Measurements from ENCODE around the gene SAMM50.

The SAMM50 gene

DNA sequence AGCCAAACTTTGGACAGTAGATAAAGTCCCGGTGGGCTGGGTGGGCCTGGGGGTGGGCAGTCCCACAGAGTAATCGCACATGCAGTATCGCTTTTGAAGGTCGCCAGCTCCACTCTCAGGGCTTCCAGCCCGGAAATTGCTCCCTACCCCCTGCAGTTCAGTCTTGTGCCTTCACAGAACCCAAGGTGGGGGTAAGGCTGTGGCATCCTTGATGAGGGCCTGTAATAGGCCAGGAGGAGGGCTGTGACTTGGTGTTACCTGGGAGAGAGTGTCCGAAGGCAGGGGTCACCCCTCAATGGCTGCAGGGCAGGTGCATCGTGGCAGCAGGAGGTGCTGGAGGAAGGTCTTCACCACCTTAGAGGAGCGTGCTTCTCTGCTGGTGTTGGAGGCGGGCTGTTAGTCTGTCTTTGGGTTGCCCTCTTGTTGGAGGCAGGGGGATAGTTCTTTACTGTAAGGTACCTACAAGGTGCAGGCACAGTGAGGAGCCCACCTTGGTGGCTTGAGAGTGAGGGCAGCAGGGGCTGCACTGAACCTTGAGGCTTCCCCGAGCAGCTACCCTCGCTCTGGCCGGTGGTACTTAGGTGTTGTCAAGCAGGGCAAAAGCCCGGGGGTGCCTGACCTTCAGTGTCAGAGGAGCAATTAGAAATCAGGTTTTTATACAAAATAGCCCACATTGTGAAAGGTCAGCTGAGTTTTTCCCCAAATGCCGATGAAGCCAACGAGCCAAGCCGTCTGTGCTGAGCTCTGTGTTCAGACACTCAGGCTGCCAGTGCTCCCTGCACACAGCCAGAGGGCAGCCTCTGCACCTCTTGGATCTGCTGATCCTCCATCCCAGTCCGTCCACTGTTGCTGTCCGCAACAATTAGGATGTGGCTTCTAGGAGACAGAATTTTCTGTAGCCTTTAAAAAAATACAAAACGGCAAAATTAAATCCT lies 21.9 kb downstream of the SAMM50 start:
- DNase-seq (ENCODE audit: low read depth), result no peak

DNA sequence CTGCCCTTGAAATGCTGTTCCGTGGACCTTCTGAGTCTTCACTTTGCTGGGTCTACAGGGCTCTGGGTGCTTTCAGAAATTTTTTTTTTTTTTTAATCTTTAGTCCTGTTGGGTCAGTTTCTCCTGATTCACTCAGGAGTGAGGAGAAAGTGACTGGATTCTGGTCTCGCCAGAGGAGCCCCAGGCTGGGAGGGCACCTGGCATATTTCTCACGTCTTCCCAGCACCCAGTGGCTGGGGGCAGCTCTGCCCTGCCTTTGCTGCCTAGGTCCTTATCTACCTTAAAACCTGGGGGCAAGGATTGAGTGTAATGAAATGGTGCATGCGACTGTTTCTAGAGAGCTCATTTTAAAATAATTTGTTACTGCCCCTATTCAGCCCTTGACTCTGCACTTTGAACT lies 23.3 kb downstream of the SAMM50 start:
- DNase-seq (ENCODE audit: low read depth), result no peak

DNA sequence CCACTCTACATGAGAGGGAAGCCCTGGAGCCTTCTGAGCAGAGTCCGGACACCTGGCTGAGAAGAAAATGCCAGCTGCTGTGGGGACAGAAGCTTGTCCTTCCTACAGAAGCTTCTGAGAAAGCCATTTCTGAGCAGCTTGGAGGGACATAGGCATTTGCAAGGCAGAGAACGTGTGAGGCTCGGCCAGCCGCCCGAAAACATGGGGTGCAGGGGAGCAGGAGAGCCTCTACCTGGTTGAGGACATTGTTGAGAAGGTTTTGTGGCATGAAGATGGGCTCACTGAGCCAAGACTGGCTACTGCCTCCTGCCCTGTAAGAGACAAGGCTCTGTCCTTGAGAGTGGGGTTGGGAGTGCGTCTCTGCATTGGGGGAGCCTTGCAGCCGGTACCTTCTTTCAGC lies 25.3 kb downstream of the SAMM50 start:
- no peak for DNase-seq (ENCODE audit: low read depth)

DNA sequence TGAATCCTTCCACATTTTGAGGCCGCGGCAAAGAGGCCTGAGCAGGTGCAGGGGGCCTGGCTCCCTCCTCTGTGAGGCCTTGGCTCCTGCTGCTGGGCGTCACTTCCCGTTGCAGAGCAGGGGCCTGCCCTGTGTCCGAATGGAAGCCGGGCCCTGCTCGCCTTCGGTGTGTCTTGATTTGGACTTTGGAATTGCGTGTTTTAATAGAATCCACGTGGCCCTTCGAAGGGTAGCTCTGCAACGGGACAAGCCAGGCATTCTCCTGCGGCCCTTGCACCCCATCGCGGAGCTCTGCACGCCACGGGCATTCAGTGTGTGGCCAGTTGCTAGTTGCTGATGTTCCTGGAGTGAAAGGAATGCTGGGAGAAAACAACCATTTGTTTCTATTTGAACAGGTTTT lies 25.8 kb downstream of the SAMM50 start:
- DNase-seq (ENCODE audit: low read depth), result no peak

DNA sequence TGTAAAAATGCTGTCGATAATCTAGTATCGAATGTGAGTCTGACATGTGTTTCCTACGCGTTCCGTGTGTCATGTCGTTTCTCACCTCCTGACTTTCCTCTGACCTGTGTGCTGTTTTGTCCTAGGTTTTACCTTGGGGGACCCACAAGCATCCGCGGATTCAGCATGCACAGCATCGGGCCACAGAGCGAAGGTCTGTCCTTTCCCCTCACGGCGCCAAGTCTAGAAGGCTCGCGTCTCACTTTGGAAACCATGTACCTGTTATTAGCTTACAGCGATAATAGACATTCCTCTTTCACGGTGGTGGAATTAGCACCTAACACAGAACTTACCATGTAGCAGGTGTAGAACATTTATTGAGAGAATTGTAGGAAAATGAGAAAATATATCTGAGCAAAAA lies 28.6 kb downstream of the SAMM50 start:
- no peak for DNase-seq (ENCODE audit: low read depth)

DNA sequence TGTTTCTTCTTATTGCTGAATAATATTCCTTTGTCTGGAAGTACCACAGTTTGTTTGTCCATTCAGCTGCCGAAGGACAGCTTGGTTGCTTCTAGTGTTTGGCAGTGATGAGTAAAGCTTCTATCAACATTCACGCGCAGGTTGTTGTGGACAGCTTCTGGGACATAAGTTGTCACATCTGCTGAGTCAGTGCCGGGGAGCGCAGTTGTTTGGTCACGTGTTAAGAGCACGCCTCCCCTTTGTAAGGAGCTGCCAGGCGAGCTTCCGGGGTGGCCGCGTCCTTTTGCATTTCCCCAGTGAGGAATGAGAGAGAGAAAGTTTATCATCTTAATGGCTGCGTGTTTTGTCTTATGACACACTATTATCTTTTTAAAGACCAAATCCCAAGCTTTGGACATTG lies 30.3 kb downstream of the SAMM50 start:
- no peak for DNase-seq (ENCODE audit: low read depth)

DNA sequence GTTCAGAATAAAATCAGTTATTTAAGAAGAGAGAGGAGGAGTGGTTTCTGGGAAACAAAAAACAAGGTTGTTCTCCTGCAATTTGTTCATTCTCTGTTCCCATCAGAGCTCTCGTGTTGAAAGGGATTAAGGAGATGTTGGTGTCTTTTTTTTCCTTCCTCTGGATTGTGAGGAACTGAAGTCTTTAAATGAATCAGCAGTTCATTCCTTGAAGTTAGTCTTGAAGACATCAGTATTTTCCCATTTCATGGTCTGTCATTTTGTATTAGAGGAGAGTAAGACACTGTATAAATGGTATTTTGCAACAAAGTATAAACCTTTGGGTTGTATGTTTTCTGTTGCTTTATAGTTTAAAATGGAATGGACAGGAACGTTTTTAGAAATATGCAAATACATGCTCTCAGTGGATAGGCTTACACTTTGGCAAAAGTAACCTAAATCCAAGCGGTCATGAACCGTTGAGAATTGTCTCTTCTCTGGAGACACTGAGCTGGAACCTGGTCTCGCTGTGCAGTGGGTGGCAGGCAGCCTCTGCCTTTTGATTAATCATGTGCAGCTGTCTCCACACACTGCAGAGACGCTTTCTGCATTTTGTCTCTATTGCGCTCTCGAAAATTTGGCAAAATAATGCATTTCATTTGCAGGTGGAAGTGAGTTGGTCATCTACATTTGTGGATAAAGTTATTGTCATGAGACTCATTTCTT lies 33.0 kb downstream of the SAMM50 start:
- no peak for DNase-seq (ENCODE audit: low read depth)

DNA sequence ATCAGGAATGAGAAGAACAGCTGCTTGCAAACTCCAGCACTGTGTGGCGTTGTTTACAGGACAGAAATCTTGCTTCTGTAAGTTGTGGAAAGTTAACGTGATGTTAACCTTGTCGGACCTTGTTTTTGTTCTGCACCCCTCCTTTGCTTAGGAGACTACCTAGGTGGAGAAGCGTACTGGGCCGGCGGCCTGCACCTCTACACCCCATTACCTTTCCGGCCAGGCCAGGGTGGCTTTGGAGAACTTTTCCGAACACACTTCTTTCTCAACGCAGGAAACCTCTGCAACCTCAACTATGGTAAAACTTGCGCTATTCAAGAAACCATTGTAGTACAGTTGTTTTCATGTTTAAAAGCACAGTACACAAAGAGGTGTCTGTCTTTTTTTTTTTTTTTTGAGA lies 33.7 kb downstream of the SAMM50 start:
- DNase-seq (ENCODE audit: low read depth), result no peak

DNA sequence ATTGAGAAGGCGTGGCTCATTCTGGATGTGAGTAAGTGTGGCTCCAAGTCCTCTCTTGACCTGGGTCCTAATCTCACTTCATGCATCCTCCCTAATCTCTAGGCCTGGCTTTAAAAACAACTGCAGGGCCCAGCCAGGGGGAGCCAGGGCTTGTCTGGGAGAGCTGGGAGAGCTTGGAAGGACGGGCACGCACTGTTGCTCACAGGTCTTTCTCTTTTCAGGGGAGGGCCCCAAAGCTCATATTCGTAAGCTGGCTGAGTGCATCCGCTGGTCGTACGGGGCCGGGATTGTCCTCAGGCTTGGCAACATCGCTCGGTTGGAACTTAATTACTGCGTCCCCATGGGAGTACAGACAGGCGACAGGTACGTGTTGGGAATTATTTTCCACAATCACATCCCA lies 34.8 kb downstream of the SAMM50 start:
- DNase-seq (ENCODE audit: low read depth), result no peak

DNA sequence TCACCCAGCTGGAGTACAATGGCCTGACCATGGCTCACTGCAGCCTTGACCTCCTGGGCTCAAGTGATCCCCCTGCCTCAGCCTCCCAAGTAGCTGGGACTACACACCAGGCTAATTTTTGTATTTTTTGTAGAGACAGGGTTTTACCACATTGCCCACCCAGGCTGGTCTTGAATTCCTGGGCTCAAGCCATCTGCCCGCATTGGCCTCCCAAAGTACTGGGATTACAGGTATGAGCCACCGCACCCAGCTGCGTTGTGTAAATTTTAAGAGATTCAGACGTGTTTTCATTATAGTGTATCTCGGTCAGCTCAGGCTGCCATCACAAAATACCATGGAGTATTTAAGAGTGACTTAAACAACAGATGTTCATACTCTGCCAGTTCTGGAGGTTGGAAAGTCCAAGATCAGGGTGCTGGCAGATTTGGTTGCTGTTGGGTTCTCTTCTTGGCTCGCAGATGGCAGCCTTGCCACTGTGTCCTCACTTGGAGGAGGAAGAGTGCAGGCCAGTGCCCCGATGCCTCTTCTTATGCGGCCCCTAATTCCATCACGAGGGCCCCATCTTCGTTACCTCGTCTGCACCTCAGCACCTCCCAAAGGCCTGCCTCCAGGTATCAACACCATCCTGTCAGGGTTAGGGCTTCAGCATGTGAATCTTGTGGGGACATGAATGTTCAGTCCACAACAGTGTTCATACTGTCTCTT lies 36.2 kb downstream of the SAMM50 start:
- DNase-seq (ENCODE audit: low read depth), result no peak

DNA sequence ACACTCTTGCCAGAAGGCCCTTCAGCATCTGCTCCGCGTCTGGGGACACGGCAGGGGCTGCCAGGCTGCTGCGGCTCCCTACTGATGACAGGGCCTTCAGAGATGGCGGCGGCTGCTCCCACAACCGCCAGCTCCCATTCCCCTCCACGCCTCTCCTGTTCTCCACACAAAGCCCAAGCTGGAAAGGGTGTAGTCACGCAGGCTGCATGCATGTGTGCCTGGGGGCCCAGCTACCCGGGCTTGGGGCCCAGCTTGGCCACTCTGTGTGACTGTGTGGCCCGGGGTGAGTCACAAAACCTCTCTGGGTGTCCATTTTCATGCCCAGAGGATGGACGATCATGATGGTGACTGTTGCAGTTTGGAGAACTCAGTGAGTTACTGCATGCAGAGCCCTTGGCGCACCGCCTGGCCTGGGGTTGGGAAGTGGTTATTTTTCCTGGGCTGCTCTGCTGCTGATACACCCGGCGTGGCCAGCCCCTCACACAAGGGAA lies 37.1 kb downstream of the SAMM50 start:
- DNase-seq (ENCODE audit: low read depth), result no peak

DNA sequence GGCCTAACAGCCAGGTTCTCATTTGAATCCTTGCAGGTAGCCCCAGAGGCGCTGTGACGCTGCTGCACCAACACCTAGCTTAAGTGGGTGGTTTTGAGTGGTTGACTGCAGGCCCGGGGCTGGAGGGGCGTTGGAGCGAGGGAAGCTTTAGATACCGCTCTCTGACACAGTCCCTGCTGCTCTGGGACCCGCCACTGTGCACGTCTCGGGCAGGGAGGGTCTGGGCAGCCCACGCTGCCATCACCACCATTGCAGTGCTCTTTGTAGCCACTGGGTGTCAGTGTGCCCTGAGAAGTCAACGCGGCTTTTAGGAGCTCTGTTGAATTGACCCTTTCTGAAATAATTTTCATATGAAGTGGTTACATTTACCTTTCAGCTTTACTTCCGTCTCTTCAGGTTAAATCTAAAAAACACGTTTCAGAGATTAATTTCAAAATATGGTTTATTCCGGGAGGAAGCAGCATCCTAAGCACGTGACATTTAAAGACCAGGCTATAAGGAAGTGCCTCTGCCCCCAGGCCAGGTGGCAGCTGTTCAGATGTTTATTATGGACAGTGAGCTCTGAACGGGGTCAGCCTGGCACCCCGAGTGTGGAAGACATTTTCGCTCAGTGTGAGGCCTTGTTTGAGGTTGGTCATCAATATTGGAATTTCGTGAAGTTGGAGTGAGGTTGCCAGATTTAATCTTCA lies 38.0 kb downstream of the SAMM50 start:
- DNase-seq (ENCODE audit: low read depth), result peak; percentile 15

DNA sequence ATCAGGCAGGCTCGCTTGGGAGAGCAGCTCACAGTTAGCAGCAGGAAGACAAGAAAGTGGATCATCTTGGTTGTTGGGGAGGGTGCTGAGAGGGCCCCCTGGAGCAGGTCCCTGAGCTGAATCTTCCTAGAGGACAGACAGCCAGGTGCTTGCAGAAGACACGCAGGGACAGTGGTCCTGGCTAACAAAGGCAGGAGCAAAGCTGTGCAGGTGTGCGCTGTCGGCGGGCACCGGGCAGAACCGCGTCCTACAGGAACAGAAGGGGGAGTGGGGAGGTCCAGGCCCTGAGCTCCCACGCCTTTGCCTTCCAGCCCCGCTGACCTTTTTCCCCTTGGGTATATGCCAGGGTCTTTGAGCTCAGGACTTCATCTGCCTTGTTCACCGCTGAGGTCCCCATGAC lies 38.8 kb downstream of the SAMM50 start:
- DNase-seq (ENCODE audit: low read depth), result no peak

DNA sequence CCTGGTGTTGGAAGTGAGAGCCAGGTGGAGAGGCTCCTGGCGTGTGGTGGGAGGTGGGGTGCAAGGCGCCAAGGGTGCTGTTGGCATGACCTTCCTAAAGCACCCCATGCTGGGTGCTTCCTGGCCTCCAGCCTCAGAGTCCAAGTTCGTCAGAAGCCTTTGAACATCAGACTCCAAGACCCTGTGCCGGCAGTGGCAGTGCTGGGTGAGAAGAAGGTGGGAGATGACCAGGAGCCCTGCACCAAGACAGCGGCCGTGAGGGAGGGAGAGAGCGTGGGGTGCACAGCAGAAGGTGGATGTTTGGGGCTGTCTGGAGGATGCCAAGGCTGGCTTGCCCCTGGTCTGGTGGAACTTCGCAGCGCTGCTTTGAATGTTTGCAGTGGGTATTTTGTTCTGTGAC lies 39.2 kb downstream of the SAMM50 start:
- DNase-seq (ENCODE audit: low read depth), result no peak

DNA sequence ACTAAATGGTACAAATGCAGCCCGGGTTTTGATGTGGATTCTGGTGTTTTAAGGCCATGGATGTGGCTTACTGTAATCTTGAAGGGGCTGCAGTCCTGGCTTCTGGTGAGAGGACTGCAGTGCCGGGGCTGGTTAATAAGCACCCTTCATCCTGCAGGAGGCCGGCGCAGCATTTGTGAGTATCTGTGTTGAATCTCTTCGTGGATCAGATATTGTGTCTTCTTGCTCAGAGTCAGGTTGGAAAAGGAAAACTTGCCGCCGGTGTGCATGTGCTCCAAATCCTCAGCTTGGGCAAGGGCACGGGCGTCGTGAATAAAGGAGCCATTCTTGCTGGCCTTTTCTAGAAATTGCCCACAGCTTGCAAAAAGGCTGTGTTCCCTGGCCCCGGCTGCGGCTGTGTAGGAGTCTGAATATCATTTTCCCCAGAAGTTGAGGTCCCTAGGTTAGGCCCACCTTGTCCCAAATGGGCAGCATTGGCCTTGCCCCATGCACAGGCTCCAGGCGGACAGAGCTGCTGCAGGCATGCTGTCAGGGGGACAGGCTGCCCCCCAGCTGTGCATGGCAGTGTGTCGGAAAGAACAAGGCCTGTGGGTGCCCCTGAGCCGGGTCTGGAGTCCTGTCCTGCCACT lies 39.9 kb downstream of the SAMM50 start:
- no peak for DNase-seq (ENCODE audit: low read depth)

DNA sequence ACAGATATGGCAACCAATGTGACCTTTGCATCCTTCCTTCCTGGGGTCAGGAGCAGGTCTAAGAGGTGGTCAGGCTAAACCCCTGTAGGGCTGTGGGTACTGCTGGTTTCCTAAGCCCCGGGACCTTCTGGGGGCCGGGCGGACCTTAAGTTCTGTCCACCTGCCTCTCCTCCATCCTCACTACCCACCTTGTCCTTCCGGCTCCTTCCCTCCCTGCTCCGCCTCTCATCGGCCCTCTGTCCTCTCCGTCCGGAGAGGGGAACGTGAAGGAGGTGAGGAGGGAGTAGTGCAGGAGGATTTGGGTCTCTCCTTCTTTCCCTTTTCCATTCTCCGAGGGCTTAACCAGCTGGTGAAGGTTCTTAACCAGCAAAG lies 40.5 kb downstream of the SAMM50 start:
- no peak for DNase-seq (ENCODE audit: low read depth)

DNA sequence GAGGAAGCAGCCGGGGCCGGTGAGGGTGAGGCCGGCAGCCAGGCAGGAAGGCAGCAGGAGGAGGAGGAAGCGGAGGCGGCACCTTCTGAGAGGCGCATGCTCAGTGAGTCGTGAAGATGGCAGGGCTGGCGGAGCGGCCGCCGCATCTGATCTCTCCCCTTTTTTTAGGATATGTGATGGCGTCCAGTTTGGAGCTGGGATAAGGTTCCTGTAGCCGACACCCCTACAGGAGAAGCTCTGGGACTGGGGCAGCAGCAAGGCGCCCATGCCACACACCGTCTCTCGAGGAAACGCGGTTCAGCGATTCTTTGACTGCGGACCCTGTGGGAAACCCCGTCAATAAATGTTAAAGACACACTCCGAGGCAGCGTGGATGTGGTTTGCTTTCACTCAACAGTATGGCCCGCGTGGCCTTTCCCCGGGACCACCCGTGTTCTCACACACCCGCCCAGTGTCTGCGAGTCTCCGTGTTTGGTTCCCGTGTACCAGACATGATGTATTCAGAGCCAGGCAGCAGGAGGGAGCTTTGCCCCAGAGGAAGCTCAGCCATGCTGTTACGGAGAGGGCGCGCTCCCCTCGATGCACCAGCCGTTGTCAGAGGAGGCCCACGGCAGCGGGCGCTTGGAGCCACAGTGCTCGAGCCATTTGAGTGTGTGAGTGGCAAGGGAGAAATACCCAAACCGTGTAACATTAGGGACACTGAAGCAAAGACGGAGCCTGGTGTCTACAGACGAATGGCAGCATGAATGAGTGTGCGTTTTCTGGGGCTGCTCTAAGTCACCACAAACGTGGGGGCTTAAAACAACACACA lies 41.1 kb downstream of the SAMM50 start:
- peak; percentile 40 for DNase-seq (ENCODE audit: low read depth)

DNA sequence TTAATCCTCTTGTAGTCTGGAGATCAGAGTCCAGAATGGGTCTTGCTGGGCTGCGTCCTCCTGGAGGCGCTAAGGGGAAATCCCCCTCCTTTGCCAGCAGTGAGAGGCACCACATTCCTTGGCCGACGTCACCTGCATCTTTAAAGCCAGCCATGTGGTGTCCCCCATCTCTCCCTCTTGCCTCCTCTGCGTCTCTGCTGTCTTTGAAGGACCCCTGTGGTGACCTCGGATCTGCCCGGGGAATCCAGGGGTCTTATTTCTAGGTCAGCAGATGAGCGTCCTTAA lies 41.7 kb downstream of the SAMM50 start:
- no peak for DNase-seq (ENCODE audit: low read depth)

DNA sequence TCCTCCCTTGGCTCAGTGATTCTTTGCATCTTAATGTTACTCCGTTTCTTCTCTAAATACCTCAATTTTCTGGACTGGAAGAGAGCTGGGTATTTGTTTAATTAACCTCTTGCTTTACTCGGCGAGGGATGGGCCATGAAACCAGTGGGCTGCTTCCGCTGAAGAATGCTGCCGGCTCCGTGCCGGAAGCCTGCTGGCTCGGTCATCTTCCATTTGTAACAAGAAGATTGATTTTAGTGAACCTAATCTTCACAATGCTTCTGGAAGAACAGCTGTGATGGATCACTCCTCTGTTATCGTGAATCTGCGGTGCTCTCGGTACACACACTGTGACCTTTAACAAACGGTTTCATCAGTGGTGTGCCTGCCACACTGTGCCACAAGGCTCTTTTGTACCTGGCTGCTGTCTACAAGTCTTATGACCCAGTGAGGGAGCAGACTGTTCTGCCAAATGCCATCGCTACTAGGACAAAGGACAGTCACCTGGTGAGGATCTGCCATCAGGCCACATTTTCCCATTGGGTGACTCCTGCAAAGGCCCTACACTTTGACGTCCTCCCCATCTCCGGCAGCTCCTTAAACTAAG lies 43.5 kb downstream of the SAMM50 start:
- no peak for DNase-seq (ENCODE audit: low read depth)

DNA sequence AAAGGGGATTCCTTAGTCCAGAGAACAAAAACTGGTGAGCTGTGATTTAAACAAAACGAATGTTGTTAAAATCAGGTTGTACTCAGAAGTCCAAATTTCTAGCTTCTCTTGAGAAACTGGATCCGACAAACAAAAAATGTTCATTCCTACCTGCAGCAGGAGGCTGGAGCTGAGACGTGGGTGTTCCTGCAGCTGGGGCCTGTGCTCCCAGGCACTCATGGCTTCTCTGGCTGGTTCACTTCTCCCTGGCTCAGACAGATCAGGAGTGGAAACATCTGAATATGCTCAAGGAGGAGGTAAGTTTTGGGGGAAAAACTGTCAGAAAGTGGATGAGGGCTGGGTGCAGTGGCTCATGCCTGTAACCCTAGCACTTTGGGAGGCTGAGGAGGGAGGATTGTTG lies 44.1 kb downstream of the SAMM50 start:
- no peak for DNase-seq (ENCODE audit: low read depth)

DNA sequence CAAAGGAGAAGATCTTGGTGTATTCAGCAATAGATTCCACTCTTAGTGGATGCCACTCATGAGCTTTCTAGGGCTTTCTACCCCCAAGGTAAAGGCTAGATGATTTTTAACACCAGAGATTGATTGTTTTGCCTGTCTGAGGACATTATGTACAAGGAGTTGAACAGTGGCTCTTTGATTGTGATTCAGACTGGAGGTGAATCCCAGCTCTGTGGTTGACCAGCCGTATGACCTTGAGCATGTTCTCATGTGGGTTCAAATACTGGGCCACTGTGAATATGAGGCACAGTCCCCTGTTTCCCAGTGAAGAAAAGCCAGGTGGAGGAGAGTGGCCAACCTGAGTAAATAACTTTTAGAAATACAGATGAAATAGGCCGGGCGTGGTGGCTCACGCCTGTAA lies 44.9 kb downstream of the SAMM50 start:
- no peak for DNase-seq (ENCODE audit: low read depth)

Data from stimulated activated CD8-positive, alpha-beta memory T cell treated with anti-CD3 and anti-CD28 coated beads, Interleukin-7, amount 100 ng/mL, for 24 hours (primary cell).